GM18517 (cell line): ENCODE measurements around the gene OVCA2.
A peak's percentile ranks its signal among the peaks of the same experiment; 100 is the strongest.

Source experiments
- ATAC-seq: cut with Tn5 transposase; IDR thresholded peaks from one replicate; pipeline ENCODE4 v1.9.1; 2021; ENCODE audit warnings: mild to moderate bottlenecking, moderate library complexity; ENCODE audit not compliant: unreplicated experiment

OVCA2 gene

DNA sequence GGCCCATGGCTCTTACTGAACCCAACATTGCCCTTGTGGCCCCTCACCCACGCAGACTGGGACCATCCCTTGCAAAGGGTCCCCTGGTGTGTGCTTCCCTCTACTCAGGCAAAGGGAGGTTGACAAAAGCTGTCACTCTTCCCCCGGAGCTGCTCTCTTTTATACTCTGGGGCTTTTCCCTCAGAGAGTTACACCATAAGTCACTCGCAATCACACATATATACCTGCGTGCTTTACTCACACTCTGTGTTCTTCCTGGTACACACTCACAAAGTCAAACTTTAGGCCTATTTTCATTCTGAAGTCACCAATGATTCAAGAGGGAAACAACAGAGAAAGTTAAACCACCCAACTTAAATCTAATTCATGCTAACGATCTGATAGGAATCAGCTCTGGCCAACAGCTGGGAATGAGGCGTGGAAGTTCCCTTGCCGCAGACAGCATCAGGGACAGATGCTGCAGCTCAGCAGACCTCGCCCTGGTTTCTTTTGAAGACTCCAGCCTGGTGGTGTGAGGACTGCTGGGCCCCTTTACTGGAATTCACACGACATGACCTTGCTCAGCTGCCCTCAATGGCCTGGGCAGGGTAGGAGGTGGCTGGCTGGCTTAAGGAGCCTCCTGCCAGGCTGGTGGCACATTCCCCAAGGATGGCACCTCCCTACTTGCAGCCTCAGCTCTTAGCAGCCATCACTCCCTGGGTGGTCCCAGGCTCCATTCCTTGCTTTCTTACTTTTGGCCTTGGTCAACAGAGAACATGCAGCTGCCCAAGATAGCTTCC, 40.4 kb downstream of the OVCA2 start:
- no peak for ATAC-seq

DNA sequence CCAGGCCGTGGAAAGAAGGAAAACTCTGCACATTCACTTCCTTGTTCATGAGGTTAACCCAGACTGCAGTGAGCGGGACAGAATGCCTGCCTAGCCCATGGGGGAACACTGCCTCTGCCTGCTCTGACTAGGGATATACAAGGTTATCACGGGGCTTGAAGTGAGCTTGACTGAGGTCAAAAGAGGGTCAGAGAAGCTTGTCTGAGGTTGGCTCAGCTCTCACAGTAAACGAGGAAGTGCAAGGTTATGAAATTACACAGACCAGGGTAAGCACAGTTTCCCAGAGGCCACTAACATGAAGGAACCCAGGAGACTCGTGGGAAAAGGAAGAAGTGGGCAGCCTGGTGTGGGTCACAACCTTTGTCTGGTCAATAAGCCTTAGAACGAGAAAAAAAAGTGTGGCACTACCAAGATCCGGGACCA, 41.8 kb downstream of the OVCA2 start:
- no peak for ATAC-seq

DNA sequence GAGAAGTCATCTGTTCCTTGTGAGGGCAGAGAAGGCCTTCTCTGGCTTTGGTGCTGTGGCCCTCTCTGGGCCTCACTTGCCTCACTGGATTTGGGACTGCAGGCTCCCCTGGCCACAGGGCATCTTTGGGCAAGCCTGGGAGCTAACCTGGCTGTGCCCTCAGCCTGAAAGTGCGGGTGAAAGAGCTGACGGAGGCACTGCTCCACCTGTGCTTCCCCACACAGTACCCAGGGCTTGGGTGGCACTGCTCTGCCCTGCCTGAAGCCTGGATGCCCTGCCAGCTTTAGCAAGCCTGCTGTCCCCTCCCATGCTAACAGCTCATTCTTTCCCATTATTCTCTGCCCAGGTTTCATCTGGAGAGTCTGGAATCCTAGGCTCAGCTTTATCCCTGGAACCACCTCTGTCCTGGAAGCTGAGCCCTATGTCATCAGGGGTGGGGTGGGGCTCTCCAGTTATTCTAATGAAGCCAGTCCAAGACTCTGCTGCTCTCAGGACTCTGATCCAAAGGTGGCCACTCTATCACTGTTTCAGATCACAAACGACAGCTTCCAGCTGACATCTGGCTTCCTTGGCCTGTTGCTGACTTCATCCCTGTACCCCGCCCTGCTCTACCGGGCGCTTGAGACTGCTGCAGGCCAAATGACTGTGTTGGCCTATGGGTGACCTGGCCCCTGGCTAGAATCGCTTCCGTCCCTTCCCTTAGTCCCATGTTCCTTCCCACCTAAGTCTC, 42.4 kb downstream of the OVCA2 start:
- ATAC-seq: no peak

DNA sequence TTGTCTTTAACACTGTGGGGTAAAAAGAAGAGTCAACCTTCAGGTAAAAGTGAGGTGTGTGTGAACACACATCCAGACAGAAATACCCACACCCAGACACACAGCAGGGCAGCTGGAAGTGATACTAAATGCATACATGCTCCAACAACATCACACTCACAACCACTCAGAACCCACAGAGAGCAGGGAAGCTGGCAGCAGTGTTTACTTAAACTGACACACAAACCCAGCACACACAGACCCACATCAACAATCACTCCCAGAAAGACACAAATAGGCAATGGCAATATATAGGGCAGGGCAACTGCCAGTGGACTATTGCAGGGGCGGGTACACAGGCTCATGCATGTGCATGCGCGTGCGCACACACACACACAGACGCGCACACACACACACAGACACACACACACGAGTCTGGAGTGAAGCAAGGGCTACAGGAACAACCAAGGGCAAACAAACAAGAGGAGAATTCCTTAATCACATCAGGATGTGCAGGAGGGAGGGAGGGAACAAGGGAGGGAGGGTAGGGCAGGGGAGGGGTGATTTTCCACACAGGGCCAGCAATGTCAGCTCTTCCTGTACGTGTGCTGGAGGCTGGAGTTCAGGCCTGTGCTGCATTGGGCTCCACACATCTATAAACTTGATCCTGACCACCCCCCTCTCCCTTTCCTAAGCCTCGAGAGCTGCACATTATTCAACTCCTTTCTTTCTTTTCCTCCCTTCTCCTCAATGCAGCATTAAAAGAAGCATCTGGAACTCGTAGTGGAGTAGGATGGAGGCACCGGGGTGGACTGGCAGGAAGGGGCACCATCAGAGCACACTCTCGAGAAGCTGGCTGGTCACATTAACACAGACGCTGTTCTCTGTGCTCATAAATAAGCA, 43.2 kb downstream of the OVCA2 start:
- ATAC-seq: no peak

GRCh38 chr17:2085648-2085949, 43.8 kb downstream of the OVCA2 start:
- no peak for ATAC-seq

DNA sequence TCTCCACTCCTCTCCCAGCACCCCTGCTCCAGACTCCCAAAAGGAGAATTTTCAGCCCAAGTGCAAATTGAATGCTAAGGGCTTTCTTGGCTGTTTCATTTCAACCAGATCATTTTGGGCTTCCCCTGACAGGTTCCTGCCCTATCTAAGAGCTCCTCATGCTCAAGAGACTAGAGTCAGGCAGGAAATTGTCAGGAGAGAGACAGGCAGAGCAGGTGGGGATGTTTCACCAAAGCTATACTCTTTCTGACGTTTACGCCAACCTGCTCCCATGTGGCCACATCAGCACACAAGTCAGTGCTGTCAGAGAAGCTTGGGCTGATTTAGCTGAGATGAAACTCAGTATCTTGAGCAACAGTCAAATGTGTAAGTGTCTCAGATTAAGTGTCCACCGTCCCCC, 44.5 kb downstream of the OVCA2 start:
- ATAC-seq: no peak

DNA sequence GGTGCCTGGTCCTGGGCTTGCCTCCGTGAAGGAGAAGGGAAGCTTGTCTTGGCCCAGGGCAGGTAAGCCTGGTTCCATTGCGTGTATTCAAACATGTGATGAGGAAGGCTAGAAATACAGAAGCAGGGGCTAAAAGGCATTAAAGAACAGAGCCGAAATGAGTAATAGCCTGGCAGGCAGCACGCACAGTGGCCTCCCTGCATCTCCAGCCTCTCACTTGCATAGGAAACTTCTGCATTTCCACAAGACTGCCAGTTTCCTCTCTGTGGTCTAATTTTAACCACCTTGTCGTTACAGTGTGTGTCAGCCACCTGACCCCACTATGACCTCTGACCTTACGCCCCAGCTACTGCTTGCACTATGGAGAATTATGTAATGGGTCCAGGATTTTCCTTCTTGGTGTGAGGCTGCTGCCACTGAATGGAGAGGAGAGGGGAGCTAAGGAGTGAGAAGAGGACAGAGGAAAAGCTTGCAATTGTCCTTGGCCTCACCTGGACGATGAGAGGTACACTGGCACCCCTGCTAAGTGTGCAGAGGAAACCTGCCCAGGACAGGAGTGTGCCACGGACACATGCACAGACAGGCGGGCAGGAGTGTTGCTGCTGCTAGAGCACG, 45.9 kb downstream of the OVCA2 start:
- ATAC-seq: peak; percentile 46

DNA sequence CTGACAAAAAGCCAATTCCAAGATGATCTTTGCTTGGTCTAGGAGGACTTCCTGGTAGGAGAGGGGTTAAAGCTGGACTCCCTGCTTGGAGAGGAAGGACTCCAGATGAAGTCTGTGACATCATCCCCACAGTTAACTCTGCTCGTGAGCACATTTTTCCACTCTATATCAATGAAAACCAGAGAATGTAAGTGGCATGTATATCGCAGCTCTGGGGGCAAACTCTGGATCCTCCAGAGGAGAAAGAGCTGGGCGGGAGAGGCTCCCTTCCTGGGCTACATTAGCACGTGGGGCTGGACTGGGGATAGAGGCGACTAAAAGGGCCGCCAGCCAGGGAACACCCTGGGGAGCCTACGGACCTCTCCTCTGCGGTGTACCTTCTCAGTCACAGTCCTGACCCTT, 47.2 kb downstream of the OVCA2 start:
- ATAC-seq: peak; percentile 15

GRCh38 chr17:2090210-2090641, 48.4 kb downstream of the OVCA2 start:
- no peak for ATAC-seq

- no peak for ATAC-seq
These were observed 49.1 kb downstream of the OVCA2 start for GRCh38 chr17:2090804-2091534.

- ATAC-seq: no peak
These were observed 50.4 kb downstream of the OVCA2 start for GRCh38 chr17:2092253-2092652.
